GM19023 (cell line): ENCODE measurements around the gene FAM72B.
A peak's percentile ranks its signal among the peaks of the same experiment; 100 is the strongest.
"Not testable (repeated sequence)": the region's sequence is repeated elsewhere in the genome, so short reads cannot be mapped to it uniquely, and the experiment has no call there.

Source experiments
- ATAC-seq: cut with Tn5 transposase; IDR thresholded peaks from one replicate; pipeline ENCODE4 v1.9.1; 2021; ENCODE audit warnings: mild to moderate bottlenecking, moderate library complexity; ENCODE audit not compliant: unreplicated experiment

The FAM72B gene

DNA sequence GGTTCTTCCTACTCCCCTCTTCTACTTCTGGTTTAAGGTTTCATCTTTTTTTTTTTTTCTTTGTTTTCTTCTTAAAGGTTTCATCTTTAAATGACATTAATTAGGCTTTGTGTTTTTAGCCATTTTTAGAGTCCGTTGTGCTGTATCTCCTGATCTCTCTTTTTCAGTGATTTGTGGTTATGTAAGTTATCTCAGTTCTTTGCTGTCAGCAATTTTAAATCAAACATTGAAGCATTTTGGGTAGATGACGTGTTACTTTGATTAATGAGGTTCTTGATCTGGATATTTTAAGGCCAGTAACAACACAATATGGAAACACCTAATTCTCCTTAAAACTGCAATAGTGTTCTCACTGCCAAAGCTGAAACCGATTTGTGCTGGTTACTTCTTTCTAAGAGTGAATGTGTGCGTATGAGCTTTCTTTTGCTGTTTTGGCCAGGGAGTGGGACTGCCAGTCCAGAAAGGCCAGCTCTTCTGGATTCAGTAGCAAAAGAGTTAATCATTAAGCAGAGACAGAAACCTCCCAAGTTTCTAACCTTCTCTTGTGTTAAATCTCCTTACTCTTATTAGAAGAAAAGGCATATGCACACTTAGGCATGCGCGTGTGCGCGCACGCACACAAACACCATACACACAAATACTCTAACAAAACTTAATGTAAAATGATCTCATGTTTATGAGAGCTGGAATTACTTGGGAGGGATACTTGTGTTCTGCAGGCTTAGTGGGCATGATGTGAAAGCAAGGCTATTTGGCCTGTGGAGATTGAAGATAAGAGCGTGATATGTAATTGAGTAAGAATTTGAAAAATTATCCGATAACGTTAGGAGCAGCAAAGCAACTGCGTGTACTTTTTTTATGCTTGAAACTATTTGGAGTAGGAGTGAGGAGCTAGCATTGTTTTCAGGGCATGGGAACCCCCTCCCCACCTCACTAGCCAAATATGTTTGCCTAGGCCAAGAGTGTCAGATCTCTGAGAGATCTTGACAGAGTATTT lies 17.1 kb upstream of the FAM72B start:
- ATAC-seq: not testable (repeated sequence)

DNA sequence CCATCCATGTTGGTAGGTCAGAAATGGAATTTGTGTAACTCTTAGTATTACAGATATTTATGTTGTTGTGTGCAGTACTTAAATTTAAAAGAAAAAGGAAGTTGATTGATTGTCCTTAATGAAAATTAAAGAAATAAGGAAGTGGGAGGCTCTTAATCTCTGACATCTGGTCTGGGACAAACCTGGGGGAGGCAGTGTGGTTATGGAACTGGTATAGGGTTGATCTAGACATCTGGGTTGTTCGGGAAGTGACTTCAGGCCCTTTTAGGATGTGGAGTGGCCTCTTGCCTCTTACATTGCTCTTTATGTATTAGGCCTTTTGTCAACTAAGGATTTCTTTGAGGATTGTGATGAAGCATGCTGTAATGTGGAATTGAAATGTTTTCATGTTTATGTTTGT lies 16.1 kb upstream of the FAM72B start:
- not testable (repeated sequence) for ATAC-seq

DNA sequence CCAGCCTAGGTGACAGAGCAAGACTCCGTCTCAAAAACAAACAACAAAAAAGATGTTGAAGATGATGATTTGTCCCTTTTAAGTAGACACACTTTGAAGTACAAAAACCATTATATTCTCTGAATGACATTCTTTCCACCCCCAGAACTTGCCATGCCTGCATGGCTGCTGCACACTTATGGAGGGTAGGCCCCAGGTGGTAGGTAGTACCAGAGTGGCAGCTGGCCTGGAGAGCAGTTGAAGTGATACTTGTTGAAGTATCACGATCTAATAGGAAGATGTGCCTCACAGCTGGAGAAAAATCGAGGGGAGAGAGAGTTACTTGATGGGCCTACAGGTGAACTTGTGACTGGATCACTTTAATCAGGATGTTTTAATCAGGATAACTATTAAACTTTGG lies 15.6 kb upstream of the FAM72B start:
- not testable (repeated sequence) for ATAC-seq

DNA sequence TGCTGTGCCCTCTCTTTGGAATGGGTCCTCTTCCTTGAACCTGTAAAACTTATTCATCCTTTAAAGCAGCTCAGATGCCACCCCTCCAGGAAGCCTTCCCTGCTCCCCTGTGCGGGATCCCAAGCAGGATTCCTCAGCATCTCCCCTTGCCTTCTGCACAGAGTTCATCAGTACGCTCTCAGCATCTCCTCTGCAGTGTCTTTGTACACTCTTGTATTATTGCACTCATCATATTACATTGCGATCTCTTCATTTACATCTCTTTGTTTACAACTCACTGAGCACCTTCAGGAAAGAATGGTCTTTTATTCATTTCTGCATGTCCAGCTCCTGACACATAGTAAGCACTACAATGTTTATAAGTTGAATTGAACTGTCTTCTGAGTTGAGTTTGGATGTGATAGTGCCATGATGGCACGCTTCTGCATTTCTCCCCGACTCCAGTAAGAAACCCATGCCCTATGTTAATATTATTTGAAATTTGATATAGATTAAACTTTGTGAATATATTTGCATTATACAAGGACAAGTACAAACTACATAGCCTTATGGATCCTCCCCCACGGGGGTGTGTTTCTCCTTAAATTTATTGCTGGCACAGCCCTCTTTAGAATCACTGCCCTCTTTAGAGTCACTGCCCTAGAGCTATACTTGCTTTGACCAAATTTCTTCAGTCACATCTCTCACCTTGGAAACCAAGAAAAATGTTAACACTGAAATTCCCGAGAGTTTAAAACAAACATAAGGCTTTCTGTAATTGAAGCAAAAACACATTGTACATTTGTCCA lies 13.1 kb upstream of the FAM72B start:
- ATAC-seq: not testable (repeated sequence)

DNA sequence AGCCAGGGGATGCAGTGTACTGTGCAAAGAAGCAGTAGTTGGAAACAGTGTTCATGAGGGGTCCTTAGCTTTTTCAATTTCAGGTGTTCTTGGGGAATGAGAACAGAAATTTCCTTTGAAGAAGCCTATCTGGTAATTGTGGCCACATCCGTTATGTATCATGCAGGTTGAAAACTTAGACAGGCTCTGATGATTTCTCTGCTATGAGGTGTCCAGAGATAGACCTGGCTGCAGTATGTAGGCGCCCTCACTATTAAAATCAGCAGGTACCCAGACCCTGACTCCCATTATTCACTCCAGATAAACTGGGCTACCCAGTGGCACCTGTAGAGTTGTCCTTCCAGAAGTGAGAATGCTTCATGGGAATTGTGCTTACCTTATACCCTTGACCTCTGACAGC lies 8.4 kb upstream of the FAM72B start:
- not testable (repeated sequence) for ATAC-seq

- not testable (repeated sequence) for ATAC-seq
Measured at GRCh38 chr1:121187914-121188313, 3.8 kb upstream of the FAM72B start.

DNA sequence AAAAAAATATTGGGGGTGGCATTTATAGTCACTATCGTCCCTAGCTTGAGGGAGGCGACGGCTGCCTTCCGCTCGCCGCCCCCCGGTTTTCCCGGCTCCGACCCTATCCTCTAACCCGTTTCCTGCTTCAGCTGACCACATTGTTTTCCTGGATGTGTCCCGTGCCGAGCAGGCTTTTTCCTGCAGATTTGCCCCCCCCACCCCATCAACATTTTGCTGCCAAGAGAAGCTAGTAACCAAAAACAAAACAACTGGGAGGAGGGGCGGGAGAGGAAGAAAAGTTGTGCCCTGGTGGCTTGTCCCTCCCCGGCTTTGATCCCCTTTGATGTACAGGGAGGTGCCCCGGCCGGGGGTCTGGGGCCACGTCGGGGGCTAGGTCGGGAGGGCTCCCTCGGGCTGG lies 2.1 kb upstream of the FAM72B start:
- not testable (repeated sequence) for ATAC-seq

- peak; percentile 1 for ATAC-seq
Measured at GRCh38 chr1:121185140-121185708, 1.1 kb upstream of the FAM72B start.

DNA sequence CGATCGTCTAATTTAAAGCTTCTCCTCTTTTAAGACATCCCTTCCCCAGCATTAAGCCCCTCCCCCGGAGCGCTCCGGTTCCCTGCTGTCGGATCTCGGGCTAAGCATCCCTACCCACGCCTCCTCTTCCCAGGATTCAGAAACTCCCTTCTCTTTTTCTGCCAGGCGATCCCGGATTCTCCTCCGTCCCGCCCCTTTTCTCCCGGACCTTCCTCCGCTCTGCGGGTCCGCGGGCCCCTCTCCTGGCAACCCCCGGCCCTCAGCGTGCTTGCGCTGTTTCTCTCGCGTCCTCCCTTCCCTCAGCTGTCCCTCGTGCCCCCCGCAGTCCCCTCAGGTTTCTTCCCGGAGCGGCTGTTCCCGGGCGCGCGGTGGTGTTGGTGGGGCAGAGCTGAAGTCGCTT lies 273 bp downstream of the FAM72B start:
- ATAC-seq: not testable (repeated sequence)

- not testable (repeated sequence) for ATAC-seq
Measured at GRCh38 chr1:121178197-121178596, 5.9 kb downstream of the FAM72B start.

- ATAC-seq: not testable (repeated sequence)
Measured at GRCh38 chr1:121176649-121177048, 7.5 kb downstream of the FAM72B start.

GRCh38 chr1:121168152-121168668 lies 15.9 kb downstream of the FAM72B start:
- not testable (repeated sequence) for ATAC-seq

DNA sequence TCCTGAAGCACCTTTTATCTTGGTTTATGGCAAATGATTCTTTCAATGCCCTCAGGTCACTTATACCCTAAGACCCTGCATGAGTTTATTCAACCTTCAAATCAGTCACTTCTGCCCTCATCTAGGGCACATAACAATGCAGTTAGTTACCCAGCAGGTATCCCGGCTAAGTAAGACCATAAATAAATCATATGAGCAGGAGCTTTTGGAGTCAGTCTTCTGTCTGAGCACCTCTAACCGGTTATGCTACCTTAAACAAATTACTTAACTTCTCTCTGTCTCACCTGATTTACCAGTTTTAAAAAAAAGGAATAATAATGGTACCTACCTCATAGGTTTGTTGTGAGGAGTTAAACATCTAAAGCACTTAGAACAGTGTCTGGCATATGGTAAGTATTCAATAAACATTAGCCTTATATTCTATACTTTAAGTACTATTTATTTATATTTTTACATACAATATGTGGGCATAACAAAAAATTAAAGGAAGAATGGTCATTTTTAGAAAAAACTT lies 16.9 kb downstream of the FAM72B start:
- not testable (repeated sequence) for ATAC-seq

GRCh38 chr1:121165296-121165695 lies 18.8 kb downstream of the FAM72B start:
- not testable (repeated sequence) for ATAC-seq

DNA sequence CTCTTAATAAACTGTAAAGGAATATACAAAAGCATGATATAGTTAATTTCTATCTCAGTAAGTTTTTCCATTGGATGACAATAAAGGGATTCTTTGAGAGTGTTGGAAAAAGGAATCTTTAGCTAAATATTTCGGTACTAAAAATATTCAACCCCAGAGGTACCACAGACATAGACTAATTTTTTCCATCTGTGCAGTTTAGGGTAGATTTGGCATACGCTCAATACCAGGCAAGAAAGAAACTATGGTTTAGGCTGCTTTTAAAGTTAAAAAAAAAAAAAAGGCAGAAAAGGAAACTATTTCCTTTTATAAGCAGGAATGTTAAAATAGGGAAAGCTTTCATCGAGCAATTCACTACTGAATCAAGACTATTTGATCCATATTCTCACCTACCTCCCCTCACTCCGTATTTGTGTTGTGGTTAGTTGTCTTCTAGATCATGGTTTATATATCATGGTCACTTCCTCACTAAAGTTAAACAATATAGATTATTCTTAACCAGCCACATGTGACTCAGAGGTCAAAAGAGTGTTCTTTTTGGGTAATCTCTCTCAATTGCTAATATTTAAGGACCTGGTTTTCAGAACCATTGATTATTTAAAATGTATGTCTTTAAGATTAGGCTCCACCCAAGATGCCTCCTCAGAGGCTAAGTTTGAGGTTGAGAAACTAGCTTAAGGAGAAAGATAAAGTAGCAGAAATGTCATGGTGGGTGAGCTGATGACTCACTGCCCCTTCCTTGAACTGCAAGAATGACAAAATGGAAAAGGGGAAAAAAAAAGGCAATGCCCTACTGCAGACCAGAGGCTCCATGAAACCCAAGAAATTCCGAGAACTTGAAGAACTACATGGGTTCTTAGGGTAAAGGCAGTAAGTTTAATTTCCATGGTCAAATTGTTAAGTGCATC lies 20.0 kb downstream of the FAM72B start:
- not testable (repeated sequence) for ATAC-seq

- ATAC-seq: not testable (repeated sequence)
Measured at GRCh38 chr1:121161199-121161901, 22.8 kb downstream of the FAM72B start.

DNA sequence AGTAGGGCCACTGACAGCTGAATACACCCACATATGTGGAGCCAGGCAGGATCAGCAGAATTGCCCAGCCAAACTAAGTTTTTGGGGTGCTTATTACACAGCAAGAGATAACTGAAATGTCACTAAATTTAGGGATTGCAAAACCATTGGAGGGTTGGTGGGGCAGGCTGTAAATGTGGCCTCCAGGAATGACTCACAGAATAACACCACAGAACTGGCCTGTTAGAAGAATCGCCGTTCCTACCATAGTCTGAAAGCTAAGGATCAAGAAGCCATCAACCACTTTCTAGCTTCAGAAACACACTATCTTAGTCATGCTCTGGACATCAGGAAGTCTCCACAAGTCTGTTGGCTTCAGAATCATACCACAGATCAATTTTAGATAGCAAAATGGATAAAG lies 24.0 kb downstream of the FAM72B start:
- not testable (repeated sequence) for ATAC-seq

DNA sequence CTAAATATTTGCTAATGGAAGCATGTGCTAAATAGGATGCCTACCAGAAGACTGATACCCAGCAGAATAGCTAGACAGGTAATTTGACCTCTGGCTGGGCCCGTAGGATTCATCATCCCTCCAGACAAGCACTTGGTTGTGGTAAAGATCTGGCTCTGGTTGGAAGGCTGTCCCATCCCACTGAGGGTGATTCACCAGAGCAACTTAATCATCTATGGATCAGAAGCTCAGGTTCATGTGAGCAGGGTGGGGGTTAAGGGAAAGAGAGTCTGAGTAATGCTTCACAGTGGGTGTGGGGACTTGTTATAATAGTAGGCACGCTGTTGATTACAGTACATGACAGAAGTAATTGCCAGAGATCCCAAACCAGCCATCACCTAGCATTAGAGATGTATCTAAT lies 26.5 kb downstream of the FAM72B start:
- ATAC-seq: not testable (repeated sequence)
